Measurements from ENCODE around the gene FXYD5. TPM values are rescaled to one million over a fixed set of nuclear protein-coding genes. Genes with fewer than 3 reads are reported as not detected.

FXYD5 gene
- total RNA-seq, 2 donors from 2014 or later, result 11.5 to 17.1 TPM

GRCh38 chr19:35169221-35169995 is 14.9 kb downstream of the FXYD5 start:
- Histone ChIP-seq H3K4me3 (no peak overlapping the region), H3K4me1 (no peaks in the 10 kb centered on the region), H3K27me3 (no peaks in the 10 kb centered on the region), H3K9me3 (peaks cover 0 to 12% (median 0%) of the 10 kb centered on the region in 3 donors), H3K36me3 (replicated peaks in 1 of 2; ENCODE audit: insufficient read depth in 1 of 2, low read depth in 2 of 2) (no peaks in the 10 kb centered on the region), H3K27ac (no peak overlapping the region)
- 69 to 75% methylated on average over 12 to 18 of the region's 18 CpGs for WGBS, 2 donors
- DNase-seq (no peak), ATAC-seq (no peak)
- no peak for TF ChIP-seq POLR2A (IDR thresholded peaks at IDR 0.05)
- TF ChIP-seq, protein P1, sequence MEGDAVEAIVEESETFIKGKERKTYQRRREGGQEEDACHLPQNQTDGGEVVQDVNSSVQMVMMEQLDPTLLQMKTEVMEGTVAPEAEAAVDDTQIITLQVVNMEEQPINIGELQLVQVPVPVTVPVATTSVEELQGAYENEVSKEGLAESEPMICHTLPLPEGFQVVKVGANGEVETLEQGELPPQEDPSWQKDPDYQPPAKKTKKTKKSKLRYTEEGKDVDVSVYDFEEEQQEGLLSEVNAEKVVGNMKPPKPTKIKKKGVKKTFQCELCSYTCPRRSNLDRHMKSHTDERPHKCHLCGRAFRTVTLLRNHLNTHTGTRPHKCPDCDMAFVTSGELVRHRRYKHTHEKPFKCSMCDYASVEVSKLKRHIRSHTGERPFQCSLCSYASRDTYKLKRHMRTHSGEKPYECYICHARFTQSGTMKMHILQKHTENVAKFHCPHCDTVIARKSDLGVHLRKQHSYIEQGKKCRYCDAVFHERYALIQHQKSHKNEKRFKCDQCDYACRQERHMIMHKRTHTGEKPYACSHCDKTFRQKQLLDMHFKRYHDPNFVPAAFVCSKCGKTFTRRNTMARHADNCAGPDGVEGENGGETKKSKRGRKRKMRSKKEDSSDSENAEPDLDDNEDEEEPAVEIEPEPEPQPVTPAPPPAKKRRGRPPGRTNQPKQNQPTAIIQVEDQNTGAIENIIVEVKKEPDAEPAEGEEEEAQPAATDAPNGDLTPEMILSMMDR (IDR thresholded peaks at IDR 0.05), result no peak
- intact Hi-C loops (cut with DNase I), result no loop called here

DNA sequence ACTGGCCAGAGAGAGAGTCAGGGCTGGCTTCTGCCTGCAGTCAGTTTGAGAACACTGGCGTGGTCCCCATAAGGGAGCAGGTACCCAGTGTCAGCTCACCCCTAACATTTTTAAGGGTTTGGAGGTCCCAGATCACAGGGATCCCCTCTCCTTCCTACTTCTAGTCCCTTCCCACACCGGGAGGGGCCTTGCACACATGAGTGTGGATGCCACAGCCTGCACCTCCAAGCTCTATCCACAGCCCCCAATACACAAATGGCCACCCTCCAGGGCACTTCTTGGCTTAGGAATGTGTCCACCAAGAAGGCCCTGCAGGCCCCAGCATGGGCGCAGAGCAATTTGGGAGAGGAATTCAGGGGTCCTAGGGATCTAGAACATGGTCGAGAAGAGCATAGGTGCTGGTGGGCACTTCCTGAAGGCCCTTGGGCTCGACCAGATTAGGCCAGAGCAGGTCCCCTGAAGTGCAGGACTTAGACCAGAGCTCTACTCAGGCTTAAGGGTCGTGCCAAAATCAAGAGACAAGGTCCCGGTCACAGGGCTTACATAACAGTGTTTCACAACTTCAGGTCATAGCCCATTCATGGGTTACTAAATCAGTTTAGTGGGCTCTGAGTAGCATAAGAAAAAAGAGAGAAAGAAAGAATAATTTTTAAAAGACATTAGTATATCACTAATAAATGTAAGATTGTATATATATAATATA is 16.0 kb downstream of the FXYD5 start:
- no peak for ATAC-seq
- 67 to 72% methylated on average over 7 of the region's 7 CpGs for WGBS, 2 donors

DNA sequence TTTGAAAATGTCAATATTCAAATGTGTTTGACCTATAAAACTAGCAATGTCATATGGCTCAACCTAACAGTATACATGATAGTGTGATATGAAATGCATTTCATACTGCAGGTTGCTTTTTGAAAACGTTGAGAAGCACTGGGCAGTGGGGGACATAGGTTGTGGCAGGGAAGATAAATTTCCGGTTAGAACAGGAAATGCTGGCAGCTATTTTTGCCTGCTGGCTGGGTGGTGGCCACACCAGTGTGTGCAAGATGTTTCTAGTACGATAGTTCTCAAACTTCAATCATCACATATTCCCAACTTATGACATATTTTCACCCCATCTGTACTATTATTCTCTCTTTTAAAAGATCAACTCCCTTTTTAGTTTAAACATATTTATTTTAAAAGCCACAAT is 17.2 kb downstream of the FXYD5 start:
- no peak overlapping the region for H3K4me3 ChIP-seq
- no peak for DNase-seq
- 32 to 51% methylated on average over 3 of the region's 3 CpGs for WGBS, 2 donors
- TF ChIP-seq, protein P1 (IDR thresholded peaks at IDR 0.05), result no peak
- no peak for TF ChIP-seq POLR2A (IDR thresholded peaks at IDR 0.05)
- H3K27me3 ChIP-seq, result no peaks in the 10 kb centered on the region
- no peaks in the 10 kb centered on the region for H3K9me3 ChIP-seq
- intact Hi-C loops (cut with DNase I), result no loop called here
- no peaks in the 10 kb centered on the region for H3K36me3 ChIP-seq (replicated peaks in 1 of 2; ENCODE audit: insufficient read depth in 1 of 2, low read depth in 2 of 2)
- H3K4me1 ChIP-seq, result no peaks in the 10 kb centered on the region
- H3K27ac ChIP-seq, result no peak overlapping the region
- ATAC-seq, result no peak

More for the DNA sequence above, 16.0 kb downstream of the FXYD5 start:
- intact Hi-C loops (cut with DNase I), result no loop called here
- no peaks in the 10 kb centered on the region for H3K27me3 ChIP-seq
- H3K9me3 ChIP-seq, result peaks cover 0 to 11% (median 0%) of the 10 kb centered on the region in 3 donors
- H3K36me3 ChIP-seq (replicated peaks in 1 of 2; ENCODE audit: insufficient read depth in 1 of 2, low read depth in 2 of 2), result no peaks in the 10 kb centered on the region
- DNase-seq, result no peak
- H3K4me1 ChIP-seq, result no peaks in the 10 kb centered on the region
- no peak overlapping the region for H3K27ac ChIP-seq
- no peak overlapping the region for H3K4me3 ChIP-seq
- TF ChIP-seq, protein P1 (IDR thresholded peaks at IDR 0.05), result no peak
- no peak for TF ChIP-seq POLR2A (IDR thresholded peaks at IDR 0.05)

DNA sequence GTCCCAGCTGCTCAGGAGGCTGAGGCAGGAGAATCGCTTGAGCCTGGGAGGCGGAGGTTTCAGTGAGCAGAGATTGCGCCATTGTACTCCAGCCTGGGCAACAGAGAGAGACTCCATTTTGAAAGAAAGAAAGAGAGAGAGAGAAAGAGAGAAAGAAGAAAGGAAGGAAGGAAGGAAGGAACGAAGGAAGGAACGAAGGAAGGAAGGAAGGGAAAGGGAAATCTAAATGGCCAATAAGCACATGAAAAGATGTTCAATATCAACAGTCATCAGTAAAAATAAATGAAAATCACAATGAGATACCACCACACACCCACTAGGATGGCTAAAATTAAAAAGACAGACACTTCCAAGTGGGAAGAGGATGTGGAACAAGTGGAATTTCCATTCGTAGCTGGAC is 19.7 kb downstream of the FXYD5 start:
- H3K4me3 ChIP-seq, result no peak overlapping the region
- ATAC-seq (no peak), DNase-seq (no peak)
- H3K36me3 ChIP-seq (replicated peaks in 1 of 2; ENCODE audit: insufficient read depth in 1 of 2, low read depth in 2 of 2), result no peaks in the 10 kb centered on the region
- intact Hi-C loops (cut with DNase I), result no loop called here
- WGBS, 2 donors, result 82 to 88% methylated on average over 6 of the region's 6 CpGs
- TF ChIP-seq POLR2A (IDR thresholded peaks at IDR 0.05), result no peak
- TF ChIP-seq, protein P1 (IDR thresholded peaks at IDR 0.05), result no peak
- H3K27ac ChIP-seq, result no peak overlapping the region
- no peaks in the 10 kb centered on the region for H3K9me3 ChIP-seq
- H3K4me1 ChIP-seq, result no peaks in the 10 kb centered on the region
- H3K27me3 ChIP-seq, result peaks cover 0 to 5% of the 10 kb centered on the region in 2 donors

Measured in body of pancreas (tissue), 4 donors.